Measurements from ENCODE around the gene KIAA0513.

The KIAA0513 gene

GRCh38 chr16:85092309-85092708 lies 64.7 kb downstream of the KIAA0513 start:
- Histone ChIP-seq H3K27me3 (ENCODE audit: control insufficient read depth in 5 of 5, insufficient read depth in 4 of 5, low read length in 5 of 5) (peaks cover 6 to 17% (median 10%) of the 10 kb centered on the region in 5 donors), H3K9ac (ENCODE audit: low read length in 5 of 5) (no peak overlapping the region), H3K36me3 (ENCODE audit: control insufficient read depth in 5 of 5, insufficient read depth in 5 of 5, low read length in 5 of 5) (peaks cover 0 to 21% (median 2%) of the 10 kb centered on the region in 5 donors), H3K9me3 (ENCODE audit: control insufficient read depth in 5 of 5, low read length in 5 of 5) (no peaks in the 10 kb centered on the region), H3K4me3 (ENCODE audit: low read depth in 1 of 5, low read length in 5 of 5) (no peak overlapping the region), H3K27ac (ENCODE audit: low read depth, low read length) (no peak overlapping the region), H3K4me1 (ENCODE audit: control insufficient read depth in 5 of 5, insufficient read depth in 5 of 5, low read length in 5 of 5) (peaks cover 0 to 21% (median 4%) of the 10 kb centered on the region in 5 donors)

GRCh38 chr16:85092851-85093250 lies 65.3 kb downstream of the KIAA0513 start:
- no peak overlapping the region for H3K4me3 ChIP-seq (ENCODE audit: low read depth in 1 of 5, low read length in 5 of 5)
- H3K27me3 ChIP-seq (ENCODE audit: control insufficient read depth in 5 of 5, insufficient read depth in 4 of 5, low read length in 5 of 5): peaks cover 6 to 21% (median 10%) of the 10 kb centered on the region in 5 donors
- peaks cover 0 to 21% (median 4%) of the 10 kb centered on the region in 5 donors for H3K4me1 ChIP-seq (ENCODE audit: control insufficient read depth in 5 of 5, insufficient read depth in 5 of 5, low read length in 5 of 5)
- no peak overlapping the region for H3K9ac ChIP-seq (ENCODE audit: low read length in 5 of 5)
- H3K27ac ChIP-seq (ENCODE audit: low read depth, low read length): no peak overlapping the region
- H3K36me3 ChIP-seq (ENCODE audit: control insufficient read depth in 5 of 5, insufficient read depth in 5 of 5, low read length in 5 of 5): peaks cover 0 to 18% (median 2%) of the 10 kb centered on the region in 5 donors
- no peaks in the 10 kb centered on the region for H3K9me3 ChIP-seq (ENCODE audit: control insufficient read depth in 5 of 5, low read length in 5 of 5)

GRCh38 chr16:85093705-85094104 lies 66.1 kb downstream of the KIAA0513 start:
- Histone ChIP-seq H3K36me3 (ENCODE audit: control insufficient read depth in 5 of 5, insufficient read depth in 5 of 5, low read length in 5 of 5) (peaks cover 0 to 11% (median 0%) of the 10 kb centered on the region in 5 donors), H3K4me3 (ENCODE audit: low read depth in 1 of 5, low read length in 5 of 5) (no peak overlapping the region), H3K9me3 (ENCODE audit: control insufficient read depth in 5 of 5, low read length in 5 of 5) (no peaks in the 10 kb centered on the region), H3K27ac (ENCODE audit: low read depth, low read length) (no peak overlapping the region), H3K9ac (ENCODE audit: low read length in 5 of 5) (no peak overlapping the region), H3K4me1 (ENCODE audit: control insufficient read depth in 5 of 5, insufficient read depth in 5 of 5, low read length in 5 of 5) (peaks cover 0 to 21% (median 4%) of the 10 kb centered on the region in 5 donors), H3K27me3 (ENCODE audit: control insufficient read depth in 5 of 5, insufficient read depth in 4 of 5, low read length in 5 of 5) (peaks cover 6 to 21% (median 13%) of the 10 kb centered on the region in 5 donors)

- no peaks in the 10 kb centered on the region for H3K9me3 ChIP-seq (ENCODE audit: control insufficient read depth in 5 of 5, low read length in 5 of 5)
- peaks cover 6 to 21% (median 13%) of the 10 kb centered on the region in 5 donors for H3K27me3 ChIP-seq (ENCODE audit: control insufficient read depth in 5 of 5, insufficient read depth in 4 of 5, low read length in 5 of 5)
- peaks cover 0 to 5% (median 0%) of the 10 kb centered on the region in 5 donors for H3K36me3 ChIP-seq (ENCODE audit: control insufficient read depth in 5 of 5, insufficient read depth in 5 of 5, low read length in 5 of 5)
These were observed 66.7 kb downstream of the KIAA0513 start for GRCh38 chr16:85094176-85094805.

GRCh38 chr16:85094812-85095211 lies 67.2 kb downstream of the KIAA0513 start:
- Histone ChIP-seq H3K4me1 (ENCODE audit: control insufficient read depth in 5 of 5, insufficient read depth in 5 of 5, low read length in 5 of 5) (peaks cover 0 to 19% (median 4%) of the 10 kb centered on the region in 5 donors), H3K27ac (ENCODE audit: low read depth, low read length) (no peak overlapping the region), H3K9ac (ENCODE audit: low read length in 5 of 5) (no peak overlapping the region), H3K27me3 (ENCODE audit: control insufficient read depth in 5 of 5, insufficient read depth in 4 of 5, low read length in 5 of 5) (peaks cover 6 to 21% (median 13%) of the 10 kb centered on the region in 5 donors), H3K4me3 (ENCODE audit: low read depth in 1 of 5, low read length in 5 of 5) (no peak overlapping the region), H3K9me3 (ENCODE audit: control insufficient read depth in 5 of 5, low read length in 5 of 5) (no peaks in the 10 kb centered on the region), H3K36me3 (ENCODE audit: control insufficient read depth in 5 of 5, insufficient read depth in 5 of 5, low read length in 5 of 5) (no peaks in the 10 kb centered on the region)

More at GRCh38 chr16:85094176-85094805, 66.7 kb downstream of the KIAA0513 start:
- H3K9ac ChIP-seq (ENCODE audit: low read length in 5 of 5): no peak overlapping the region
- no peak overlapping the region for H3K4me3 ChIP-seq (ENCODE audit: low read depth in 1 of 5, low read length in 5 of 5)
- H3K27ac ChIP-seq (ENCODE audit: low read depth, low read length): no peak overlapping the region
- H3K4me1 ChIP-seq (ENCODE audit: control insufficient read depth in 5 of 5, insufficient read depth in 5 of 5, low read length in 5 of 5): peaks cover 0 to 21% (median 4%) of the 10 kb centered on the region in 5 donors

- Histone ChIP-seq H3K9ac (ENCODE audit: low read length in 5 of 5) (no peak overlapping the region), H3K4me3 (ENCODE audit: low read depth in 1 of 5, low read length in 5 of 5) (no peak overlapping the region), H3K27me3 (ENCODE audit: control insufficient read depth in 5 of 5, insufficient read depth in 4 of 5, low read length in 5 of 5) (peaks cover 6 to 21% (median 13%) of the 10 kb centered on the region in 5 donors), H3K9me3 (ENCODE audit: control insufficient read depth in 5 of 5, low read length in 5 of 5) (no peaks in the 10 kb centered on the region), H3K36me3 (ENCODE audit: control insufficient read depth in 5 of 5, insufficient read depth in 5 of 5, low read length in 5 of 5) (no peaks in the 10 kb centered on the region), H3K4me1 (ENCODE audit: control insufficient read depth in 5 of 5, insufficient read depth in 5 of 5, low read length in 5 of 5) (no peaks in the 10 kb centered on the region), H3K27ac (ENCODE audit: low read depth, low read length) (no peak overlapping the region)
These were observed 69.3 kb downstream of the KIAA0513 start for GRCh38 chr16:85096921-85097320.

- Histone ChIP-seq H3K4me1 (ENCODE audit: control insufficient read depth in 5 of 5, insufficient read depth in 5 of 5, low read length in 5 of 5) (no peaks in the 10 kb centered on the region), H3K27me3 (ENCODE audit: control insufficient read depth in 5 of 5, insufficient read depth in 4 of 5, low read length in 5 of 5) (peaks cover 6 to 21% (median 13%) of the 10 kb centered on the region in 5 donors), H3K4me3 (ENCODE audit: low read depth in 1 of 5, low read length in 5 of 5) (no peak overlapping the region), H3K36me3 (ENCODE audit: control insufficient read depth in 5 of 5, insufficient read depth in 5 of 5, low read length in 5 of 5) (no peaks in the 10 kb centered on the region), H3K9me3 (ENCODE audit: control insufficient read depth in 5 of 5, low read length in 5 of 5) (no peaks in the 10 kb centered on the region), H3K27ac (ENCODE audit: low read depth, low read length) (no peak overlapping the region), H3K9ac (ENCODE audit: low read length in 5 of 5) (no peak overlapping the region)
These were observed 71.0 kb downstream of the KIAA0513 start for GRCh38 chr16:85098565-85098964.

GRCh38 chr16:85100265-85100664 lies 72.7 kb downstream of the KIAA0513 start:
- Histone ChIP-seq H3K27ac (ENCODE audit: low read depth, low read length) (no peak overlapping the region), H3K36me3 (ENCODE audit: control insufficient read depth in 5 of 5, insufficient read depth in 5 of 5, low read length in 5 of 5) (no peaks in the 10 kb centered on the region), H3K9ac (ENCODE audit: low read length in 5 of 5) (no peak overlapping the region), H3K9me3 (ENCODE audit: control insufficient read depth in 5 of 5, low read length in 5 of 5) (no peaks in the 10 kb centered on the region), H3K27me3 (ENCODE audit: control insufficient read depth in 5 of 5, insufficient read depth in 4 of 5, low read length in 5 of 5) (peaks cover 0 to 14% (median 8%) of the 10 kb centered on the region in 5 donors), H3K4me1 (ENCODE audit: control insufficient read depth in 5 of 5, insufficient read depth in 5 of 5, low read length in 5 of 5) (peaks cover 0 to 6% (median 0%) of the 10 kb centered on the region in 5 donors), H3K4me3 (ENCODE audit: low read depth in 1 of 5, low read length in 5 of 5) (no peak overlapping the region)

- Histone ChIP-seq H3K9ac (ENCODE audit: low read length in 5 of 5) (no peak overlapping the region), H3K4me3 (ENCODE audit: low read depth in 1 of 5, low read length in 5 of 5) (no peak overlapping the region), H3K27me3 (ENCODE audit: control insufficient read depth in 5 of 5, insufficient read depth in 4 of 5, low read length in 5 of 5) (peaks cover 0 to 5% (median 3%) of the 10 kb centered on the region in 5 donors), H3K27ac (ENCODE audit: low read depth, low read length) (no peak overlapping the region), H3K36me3 (ENCODE audit: control insufficient read depth in 5 of 5, insufficient read depth in 5 of 5, low read length in 5 of 5) (no peaks in the 10 kb centered on the region), H3K9me3 (ENCODE audit: control insufficient read depth in 5 of 5, low read length in 5 of 5) (no peaks in the 10 kb centered on the region), H3K4me1 (ENCODE audit: control insufficient read depth in 5 of 5, insufficient read depth in 5 of 5, low read length in 5 of 5) (peaks cover 0 to 8% (median 0%) of the 10 kb centered on the region in 5 donors)
These were observed 74.5 kb downstream of the KIAA0513 start for GRCh38 chr16:85101956-85102630.
